IgD-negative memory B cell (primary cell): ENCODE results near the gene UCP3. TPM values are rescaled to one million over a fixed set of nuclear protein-coding genes. Genes with fewer than 3 reads are reported as not detected.

ENCODE experiments used
- H3K27ac Mint-ChIP-seq, 3 donors: one replicate each; pipeline ENCODE4 v1.8.0; 2020 to 2022; ENCODE audit warnings: mild to moderate bottlenecking in 3 of 3, mixed read lengths in 3 of 3, moderate library complexity in 1 of 3
- H3K27me3 Mint-ChIP-seq: one replicate; pipeline ENCODE4 v1.8.0; 2021; ENCODE audit warnings: mixed read lengths
- H3K36me3 Mint-ChIP-seq: one replicate; pipeline ENCODE4 v1.8.0; 2020; ENCODE audit warnings: mild to moderate bottlenecking, mixed read lengths
- H3K4me1 Mint-ChIP-seq, 3 donors: one replicate each; pipeline ENCODE4 v1.8.0; 2020 to 2022; ENCODE audit warnings: mixed read lengths in 3 of 3, mild to moderate bottlenecking in 1 of 3
- H3K4me3 Mint-ChIP-seq, 4 donors: one replicate each; pipeline ENCODE4 v1.8.0; 2020 to 2022; ENCODE audit warnings: mild to moderate bottlenecking in 4 of 4, mixed read lengths in 4 of 4, moderate library complexity in 3 of 4
- H3K9me3 Mint-ChIP-seq, 3 donors: one replicate each; pipeline ENCODE4 v1.8.0; 2020 to 2021; ENCODE audit warnings: mixed read lengths in 3 of 3, mild to moderate bottlenecking in 1 of 3
- polyA plus RNA-seq: library from polyadenylated mRNA; unstranded; fragments of 300-500 nt; fragmentation: Illumina TruSeq; gene quantifications from one replicate; pipeline ENCODE4 v1.2.3, GENCODE V29; 2021

UCP3 gene
- polyA plus RNA-seq, 1 donor from 2014 or later = 0.19 TPM

GRCh38 chr11:73950869-73951710, 57.8 kb downstream of the UCP3 start, which contains the start of gene DNAJB13:
Gene DNAJB13, plus strand, starts transcription at chr11:73951026. Its CDS starts 44 bp downstream, at chr11:73951070.
- H3K27me3 Mint-ChIP-seq = peaks cover 4% of the 10 kb centered on the region
- peak within 1 kb of the TSS in 2 of 3 donors; percentile 10 to 57 for H3K27ac Mint-ChIP-seq
- H3K36me3 Mint-ChIP-seq = peaks cover 4% of the 10 kb centered on the region
- H3K9me3 Mint-ChIP-seq = no peaks in the 10 kb centered on the region
- H3K4me3 Mint-ChIP-seq = peak within 1 kb of the TSS in 1 of 4 donors; percentile 5
- peaks cover 0 to 2% (median 0%) of the 10 kb centered on the region in 3 donors for H3K4me1 Mint-ChIP-seq

Other genes starting within 250 kb of the UCP3 start
- 93.4 TPM for gene RAB6A, start 248.0 kb downstream of the UCP3 start, polyA plus RNA-seq
- gene MRPL48, start 221.2 kb downstream of the UCP3 start, polyA plus RNA-seq = 61.0 TPM
- gene COA4, start 132.2 kb downstream of the UCP3 start, polyA plus RNA-seq = 66.9 TPM
- gene PAAF1, start 132.1 kb downstream of the UCP3 start, polyA plus RNA-seq = 16.8 TPM
- gene DNAJB13, start 58.1 kb downstream of the UCP3 start, polyA plus RNA-seq = 0.35 TPM
- 1,475 TPM for gene UCP2, start 26.2 kb downstream of the UCP3 start, polyA plus RNA-seq
- 7.5 TPM for gene C2CD3, start 161.9 kb upstream of the UCP3 start, polyA plus RNA-seq
- 8.7 TPM for gene PPME1, start 162.2 kb upstream of the UCP3 start, polyA plus RNA-seq